Hindlimb muscle (tissue), 1 donor: ENCODE results near the gene OOSP4A. TPM values are rescaled to one million over a fixed set of nuclear protein-coding genes. Genes with fewer than 3 reads are reported as not detected.

Source experiments
- DNase-seq: peaks from one replicate; pipeline ENCODE4 v3.0.0-alpha.2; 2013
- polyA plus RNA-seq: library from polyadenylated mRNA; unstranded; fragments of 120-200 nt; gene quantifications from one replicate; pipeline ENCODE4 v1.2.1, GENCODE V29; 2013; ENCODE audit not compliant: insufficient read length

Gene OOSP4A
- not detected for polyA plus RNA-seq

GRCh38 chr11:59963733-59964132 lies at the start of gene OOSP4A:
Gene OOSP4A, plus strand, starts transcription at chr11:59964033. Its CDS starts 0 bp downstream, at chr11:59964033.
- DNase-seq = no peak

GRCh38 chr11:59918480-59918879 lies 45.4 kb upstream of the OOSP4A start:
- no peak for DNase-seq

- no peak for DNase-seq
These were observed 44.7 kb upstream of the OOSP4A start for GRCh38 chr11:59918987-59919589.

GRCh38 chr11:59923813-59924212 lies 40.0 kb upstream of the OOSP4A start:
- no peak for DNase-seq

GRCh38 chr11:59931688-59932087 lies 32.1 kb upstream of the OOSP4A start:
- no peak for DNase-seq

- DNase-seq = no peak
These were observed 25.7 kb upstream of the OOSP4A start, which contains the start of gene OOSP1 for GRCh38 chr11:59938132-59938531. Gene OOSP1, plus strand, starts transcription at chr11:59938432. Its CDS starts 23 bp downstream, at chr11:59938455.

- no peak for DNase-seq
These were observed 25.1 kb upstream of the OOSP4A start for GRCh38 chr11:59938718-59939117.

GRCh38 chr11:59939482-59939881 lies 24.4 kb upstream of the OOSP4A start:
- DNase-seq = no peak

- no peak for DNase-seq
These were observed 22.7 kb upstream of the OOSP4A start for GRCh38 chr11:59941091-59941490.

GRCh38 chr11:59943997-59944714 lies 19.7 kb upstream of the OOSP4A start:
- DNase-seq = no peak

- no peak for DNase-seq
These were observed 19.1 kb upstream of the OOSP4A start for GRCh38 chr11:59944720-59945119.

- no peak for DNase-seq
These were observed 10.2 kb upstream of the OOSP4A start for GRCh38 chr11:59953463-59954218.

- no peak for DNase-seq
These were observed 9.5 kb upstream of the OOSP4A start for GRCh38 chr11:59954219-59954847.

GRCh38 chr11:59957094-59957493 lies 6.7 kb upstream of the OOSP4A start:
- no peak for DNase-seq

GRCh38 chr11:59960502-59961381 lies 3.1 kb upstream of the OOSP4A start:
- DNase-seq = no peak

- DNase-seq = no peak
These were observed 1.7 kb upstream of the OOSP4A start for GRCh38 chr11:59962107-59962482.

- no peak for DNase-seq
These were observed 1.6 kb downstream of the OOSP4A start for GRCh38 chr11:59965424-59965823.

- no peak for DNase-seq
These were observed 2.4 kb downstream of the OOSP4A start for GRCh38 chr11:59966201-59966600.

- DNase-seq = no peak
These were observed 4.0 kb downstream of the OOSP4A start for GRCh38 chr11:59967677-59968394.

GRCh38 chr11:59968395-59968783 lies 4.6 kb downstream of the OOSP4A start:
- no peak for DNase-seq

- DNase-seq = no peak
These were observed 9.3 kb downstream of the OOSP4A start for GRCh38 chr11:59973097-59973496.
